GM23338 (cell line): ENCODE data around the gene MYO18A. TPM values are rescaled to one million over a fixed set of nuclear protein-coding genes. Genes with fewer than 3 reads are reported as not detected.

Experiments used
- ATAC-seq: fragments of 200-7000 bp; cut with Tn5 transposase; 3 replicates; pipeline ENCODE4 v1.9.1; 2020
- DNase-seq: peaks from one replicate; pipeline ENCODE4 v3.0.0-alpha.2; 2015; ENCODE audit warnings: low spot score
- H2AFZ ChIP-seq: fragments of 200-600 bp; sonication (generic); 2 replicates; pipeline ENCODE4 v1.8.0; 2016; ENCODE audit warnings: antibody characterized with exemption, mild to moderate bottlenecking, moderate library complexity
- H3F3A ChIP-seq: fragments of 200-600 bp; sonication (generic); replicated peaks from 2 replicates; pipeline ENCODE4 v1.8.0; 2017; ENCODE audit warnings: antibody characterized with exemption, mixed run types, low read depth
- H3K27ac ChIP-seq: fragments of 200-600 bp; sonication (generic); 2 replicates; pipeline ENCODE4 v1.6.1; 2016; ENCODE audit warnings: low read depth
- H3K27me3 ChIP-seq: fragments of 200-600 bp; sonication (generic); 2 replicates; pipeline ENCODE4 v1.8.0; 2016; ENCODE audit warnings: mild to moderate bottlenecking, mixed run types, moderate library complexity; ENCODE audit not compliant: insufficient read depth
- H3K36me3 ChIP-seq: fragments of 200-600 bp; sonication (generic); 2 replicates; pipeline ENCODE4 v1.8.0; 2016; ENCODE audit warnings: mild to moderate bottlenecking; ENCODE audit not compliant: insufficient read depth
- H3K4me1 ChIP-seq: fragments of 200-600 bp; sonication (generic); 2 replicates; pipeline ENCODE4 v1.8.0; 2016; ENCODE audit warnings: mild to moderate bottlenecking, moderate library complexity; ENCODE audit not compliant: insufficient read depth
- H3K4me2 ChIP-seq: fragments of 200-600 bp; sonication (generic); 2 replicates; pipeline ENCODE4 v1.7.1; 2017; ENCODE audit warnings: mixed run types
- H3K4me3 ChIP-seq: fragments of 200-600 bp; sonication (generic); 2 replicates; pipeline ENCODE4 v1.6.1; 2016; ENCODE audit warnings: mixed run types
- H3K79me2 ChIP-seq: fragments of 200-600 bp; sonication (generic); replicated peaks from 2 replicates; pipeline ENCODE4 v1.8.0; 2017; ENCODE audit warnings: mild to moderate bottlenecking; ENCODE audit not compliant: insufficient read depth
- H3K9me2 ChIP-seq: fragments of 200-600 bp; sonication (generic); 2 replicates; pipeline ENCODE4 v1.8.0; 2017; ENCODE audit not compliant: insufficient read depth
- H4K20me1 ChIP-seq: fragments of 200-600 bp; sonication (generic); replicated peaks from 2 replicates; pipeline ENCODE4 v1.8.0; 2017; ENCODE audit warnings: mild to moderate bottlenecking; ENCODE audit not compliant: insufficient read depth
- H3K27ac Mint-ChIP-seq: 2 replicates; pipeline ENCODE4 v1.8.0; 2020; ENCODE audit warnings: inconsistent platforms, mild to moderate bottlenecking, moderate library complexity, mixed read lengths
- H3K27me3 Mint-ChIP-seq: 3 replicates; pipeline ENCODE4 v1.8.0; 2022; ENCODE audit warnings: low read depth, mild to moderate bottlenecking, moderate library complexity, mixed read lengths, inconsistent platforms; ENCODE audit not compliant: insufficient read depth, poor library complexity
- H3K36me3 Mint-ChIP-seq: 3 replicates; pipeline ENCODE4 v1.8.0; 2021; ENCODE audit warnings: low read depth, mild to moderate bottlenecking, inconsistent platforms, moderate library complexity, mixed read lengths
- H3K4me1 Mint-ChIP-seq: 3 replicates; pipeline ENCODE4 v1.8.0; 2020; ENCODE audit warnings: mild to moderate bottlenecking, inconsistent platforms, mixed read lengths
- H3K4me3 Mint-ChIP-seq: 3 replicates; pipeline ENCODE4 v1.8.0; 2021; ENCODE audit warnings: moderate library complexity, mild to moderate bottlenecking, inconsistent platforms, mixed read lengths
- H3K9me3 Mint-ChIP-seq: 3 replicates; pipeline ENCODE4 v1.8.0; 2020; ENCODE audit warnings: moderate library complexity, mild to moderate bottlenecking, inconsistent platforms, mixed read lengths
- NANOG ChIP-seq: IDR thresholded peaks from 2 replicates; pipeline ENCODE4 v1.6.1; 2016; ENCODE audit warnings: antibody characterized with exemption, borderline replicate concordance
- ZNF114 ChIP-seq: fragments of 250-450 bp; sonication (Bioruptor Pico); IDR thresholded peaks from 2 replicates; pipeline ENCODE4 v1.5.0; 2020; ENCODE audit warnings: mild to moderate bottlenecking, moderate library complexity
- ZNF462 ChIP-seq: fragments of 250-450 bp; sonication (Bioruptor Pico); IDR thresholded peaks from 2 replicates; pipeline ENCODE4 v1.5.0; 2020; ENCODE audit warnings: mild to moderate bottlenecking, moderate library complexity
- polyA plus RNA-seq: library from polyadenylated mRNA; unstranded; fragments of >200 nt; fragmentation: Nextera tagmentation; extraction: Ambion mirVana; gene quantifications from 2 replicates; pipeline ENCODE4 v1.2.1, GENCODE V29; 2016
- total RNA-seq: library from RNA; depleted of rRNA; stranded (reverse); fragments of >200 nt; shearing (Covaris generic); gene quantifications from 2 replicates; pipeline ENCODE4 v1.2.3, GENCODE V29; 2014

The MYO18A gene
- total and polyA plus RNA-seq, 2 experiments from 2014 or later, result 18.3 to 37.5 TPM

GRCh38 chr17:29193146-29193545 is 12.9 kb upstream of the MYO18A start:
- DNase-seq (no peak), ATAC-seq (no peak)
- Histone ChIP-seq H3K79me2 (no peaks in the 10 kb centered on the region), H3K36me3 (no peaks in the 10 kb centered on the region), H3K27ac (no peak overlapping the region), H2AFZ (no peak overlapping the region), H3K4me3 (no peak overlapping the region), H3K4me2 (no peak overlapping the region), H3K4me1 (no peaks in the 10 kb centered on the region; the same call in 1 of the 2 replicates), H3K27me3 (no peaks in the 10 kb centered on the region), H3K9me2 (no peaks in the 10 kb centered on the region; the same call in 1 of the 2 replicates), H4K20me1 (no peaks in the 10 kb centered on the region), H3F3A (no peaks in the 10 kb centered on the region)
- Mint-ChIP-seq H3K9me3 (no peaks in the 10 kb centered on the region), H3K27ac (no peak overlapping the region), H3K27me3 (peaks cover 6% of the 10 kb centered on the region), H3K36me3 (no peaks in the 10 kb centered on the region), H3K4me1 (peaks cover 6% of the 10 kb centered on the region; the same call in 2 of the 3 replicates), H3K4me3 (no peak overlapping the region)
- TF ChIP-seq ZNF462 (no peak), ZNF114 (no peak)

GRCh38 chr17:29190592-29191207 is 10.5 kb upstream of the MYO18A start:
- H2AFZ ChIP-seq, result no peak overlapping the region
- TF ChIP-seq ZNF462, result no peak
- no peak for TF ChIP-seq NANOG

More at GRCh38 chr17:29190592-29191207, 10.5 kb upstream of the MYO18A start:
- Histone ChIP-seq H3K9me2 (no peaks in the 10 kb centered on the region; the same call in 1 of the 2 replicates), H3F3A (no peaks in the 10 kb centered on the region), H3K27me3 (no peaks in the 10 kb centered on the region), H3K4me2 (no peak overlapping the region), H3K4me1 (no peaks in the 10 kb centered on the region; the same call in 1 of the 2 replicates), H3K36me3 (no peaks in the 10 kb centered on the region), H4K20me1 (no peaks in the 10 kb centered on the region), H3K79me2 (no peaks in the 10 kb centered on the region), H3K27ac (no peak overlapping the region), H3K4me3 (no peak overlapping the region)
- Mint-ChIP-seq H3K4me1 (peaks cover 6% of the 10 kb centered on the region; the same call in 1 of the 3 replicates), H3K27ac (no peak overlapping the region; the same call in 1 of the 2 replicates), H3K27me3 (peaks cover 3% of the 10 kb centered on the region), H3K4me3 (no peak overlapping the region), H3K9me3 (no peaks in the 10 kb centered on the region), H3K36me3 (no peaks in the 10 kb centered on the region)
- ATAC-seq, result no peak
- no peak for DNase-seq
